Fibroblast of lung (primary cell): ENCODE measurements around the gene CLUH.

ENCODE experiments used
- EZH2 ChIP-seq: IDR thresholded peaks from 2 replicates; pipeline ENCODE4 v1.5.1; 2012; ENCODE audit warnings: low read length, control low read depth, mild to moderate bottlenecking; ENCODE audit errors: missing control alignments
- TF ChIP-seq, protein P1 (sequence below), 2 donors: IDR thresholded peaks in 1 of 2; conservative IDR thresholded peaks in 1 of 2; 1 replicate in 1 of 2; 2 replicates in 1 of 2; pipeline ENCODE4 v1.5.1; 2011 to 2012; ENCODE audit warnings: low read length in 2 of 2, control low read depth in 1 of 2, inconsistent platforms in 1 of 2, low read depth in 1 of 2, mild to moderate bottlenecking in 1 of 2

GRCh38 chr17:2730764-2731353, 19.3 kb upstream of the CLUH start:
- TF ChIP-seq, protein P1, sequence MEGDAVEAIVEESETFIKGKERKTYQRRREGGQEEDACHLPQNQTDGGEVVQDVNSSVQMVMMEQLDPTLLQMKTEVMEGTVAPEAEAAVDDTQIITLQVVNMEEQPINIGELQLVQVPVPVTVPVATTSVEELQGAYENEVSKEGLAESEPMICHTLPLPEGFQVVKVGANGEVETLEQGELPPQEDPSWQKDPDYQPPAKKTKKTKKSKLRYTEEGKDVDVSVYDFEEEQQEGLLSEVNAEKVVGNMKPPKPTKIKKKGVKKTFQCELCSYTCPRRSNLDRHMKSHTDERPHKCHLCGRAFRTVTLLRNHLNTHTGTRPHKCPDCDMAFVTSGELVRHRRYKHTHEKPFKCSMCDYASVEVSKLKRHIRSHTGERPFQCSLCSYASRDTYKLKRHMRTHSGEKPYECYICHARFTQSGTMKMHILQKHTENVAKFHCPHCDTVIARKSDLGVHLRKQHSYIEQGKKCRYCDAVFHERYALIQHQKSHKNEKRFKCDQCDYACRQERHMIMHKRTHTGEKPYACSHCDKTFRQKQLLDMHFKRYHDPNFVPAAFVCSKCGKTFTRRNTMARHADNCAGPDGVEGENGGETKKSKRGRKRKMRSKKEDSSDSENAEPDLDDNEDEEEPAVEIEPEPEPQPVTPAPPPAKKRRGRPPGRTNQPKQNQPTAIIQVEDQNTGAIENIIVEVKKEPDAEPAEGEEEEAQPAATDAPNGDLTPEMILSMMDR (conservative IDR thresholded peaks at IDR 0.05 in 1 of 2, IDR thresholded peaks at IDR 0.05 in 1 of 2; ENCODE audit: low read depth in 1 of 2, low read length in 2 of 2): no peak
- no peak for TF ChIP-seq EZH2
